Astrocyte (in vitro differentiated cells and primary cell): ENCODE results near the gene QPCT. TPM values are rescaled to one million over a fixed set of nuclear protein-coding genes. Genes with fewer than 3 reads are reported as not detected.
A peak's percentile ranks its signal among the peaks of the same experiment; 100 is the strongest.

ENCODE experiments used
- DNase-seq: peaks from one replicate; pipeline ENCODE4 v3.0.0-alpha.2; 2010; ENCODE audit warnings: low read depth
- FAIRE-seq: peaks from 2 replicates; lab custom pipeline; 2011; peaks lifted over from hg19 to GRCh38; lab: Jason Lieb, UNC
- H2AFZ ChIP-seq: 2 replicates; pipeline ENCODE4 v1.6.0; 2012; ENCODE audit warnings: low read depth, low read length, inconsistent platforms
- H3K27ac ChIP-seq: 2 replicates; pipeline ENCODE4 v1.5.1; 2011; ENCODE audit warnings: low read depth, low read length, inconsistent platforms
- H3K27me3 ChIP-seq: 2 replicates; pipeline ENCODE4 v1.6.0; 2011; ENCODE audit warnings: low read length, inconsistent platforms; ENCODE audit not compliant: insufficient read depth
- H3K36me3 ChIP-seq: 2 replicates; pipeline ENCODE4 v1.5.1; 2011; ENCODE audit warnings: low read length, inconsistent platforms; ENCODE audit not compliant: insufficient read depth
- H3K4me1 ChIP-seq: 2 replicates; pipeline ENCODE4 v1.5.1; 2011; ENCODE audit warnings: low read length, inconsistent platforms; ENCODE audit not compliant: insufficient read depth
- H3K4me2 ChIP-seq: 2 replicates; pipeline ENCODE4 v1.6.0; 2012; ENCODE audit warnings: low read length, inconsistent platforms
- H3K4me3 ChIP-seq: 2 replicates; pipeline ENCODE4 v1.5.1; 2011; ENCODE audit warnings: low read depth, mild to moderate bottlenecking, low read length, inconsistent platforms; ENCODE audit not compliant: insufficient read depth
- H3K79me2 ChIP-seq: 2 replicates; pipeline ENCODE4 v1.6.0; 2012; ENCODE audit warnings: mild to moderate bottlenecking, low read length, inconsistent platforms; ENCODE audit not compliant: insufficient read depth
- H3K9ac ChIP-seq: 2 replicates; pipeline ENCODE4 v1.6.0; 2012; ENCODE audit warnings: mild to moderate bottlenecking, low read length, inconsistent platforms
- H3K9me3 ChIP-seq: 2 replicates; pipeline ENCODE4 v1.5.1; 2012; ENCODE audit warnings: low read depth, mild to moderate bottlenecking, low read length, inconsistent platforms; ENCODE audit not compliant: insufficient read depth
- H4K20me1 ChIP-seq: 2 replicates; pipeline ENCODE4 v1.6.0; 2012; ENCODE audit warnings: low read length, inconsistent platforms; ENCODE audit not compliant: insufficient read depth
- H3K27ac Mint-ChIP-seq: one replicate; pipeline ENCODE4 v1.8.0; 2021; ENCODE audit warnings: mild to moderate bottlenecking, mixed read lengths; ENCODE audit not compliant: unreplicated experiment
- H3K27me3 Mint-ChIP-seq: one replicate; pipeline ENCODE4 v1.8.0; 2021; ENCODE audit warnings: low read depth, mixed read lengths; ENCODE audit not compliant: unreplicated experiment
- H3K36me3 Mint-ChIP-seq: one replicate; pipeline ENCODE4 v1.8.0; 2021; ENCODE audit warnings: low read depth, mixed read lengths; ENCODE audit not compliant: unreplicated experiment
- H3K4me1 Mint-ChIP-seq: one replicate; pipeline ENCODE4 v1.8.0; 2021; ENCODE audit warnings: low read depth, mixed read lengths; ENCODE audit not compliant: unreplicated experiment
- H3K4me3 Mint-ChIP-seq: one replicate; pipeline ENCODE4 v1.8.0; 2021; ENCODE audit warnings: mild to moderate bottlenecking, moderate library complexity, mixed read lengths; ENCODE audit not compliant: unreplicated experiment
- H3K9me3 Mint-ChIP-seq: one replicate; pipeline ENCODE4 v1.8.0; 2021; ENCODE audit warnings: mild to moderate bottlenecking, mixed read lengths; ENCODE audit not compliant: unreplicated experiment
- EZH2 ChIP-seq: IDR thresholded peaks from 2 replicates; pipeline ENCODE4 v1.6.1; 2012; ENCODE audit warnings: mild to moderate bottlenecking, low read length, inconsistent platforms; ENCODE audit not compliant: insufficient read depth
- total RNA-seq: library from RNA; stranded (reverse); gene quantifications from 2 replicates; pipeline ENCODE4 v1.2.1, GENCODE V29; 2021
- TF ChIP-seq, protein P1 (sequence below): IDR thresholded peaks from 2 replicates; pipeline ENCODE4 v1.5.1; 2011; ENCODE audit warnings: low read depth, mild to moderate bottlenecking, inconsistent platforms, low read length, moderate library complexity; ENCODE audit not compliant: insufficient read depth

Gene QPCT
- total RNA-seq, 1 donor from 2014 or later: 23.1 TPM

DNA sequence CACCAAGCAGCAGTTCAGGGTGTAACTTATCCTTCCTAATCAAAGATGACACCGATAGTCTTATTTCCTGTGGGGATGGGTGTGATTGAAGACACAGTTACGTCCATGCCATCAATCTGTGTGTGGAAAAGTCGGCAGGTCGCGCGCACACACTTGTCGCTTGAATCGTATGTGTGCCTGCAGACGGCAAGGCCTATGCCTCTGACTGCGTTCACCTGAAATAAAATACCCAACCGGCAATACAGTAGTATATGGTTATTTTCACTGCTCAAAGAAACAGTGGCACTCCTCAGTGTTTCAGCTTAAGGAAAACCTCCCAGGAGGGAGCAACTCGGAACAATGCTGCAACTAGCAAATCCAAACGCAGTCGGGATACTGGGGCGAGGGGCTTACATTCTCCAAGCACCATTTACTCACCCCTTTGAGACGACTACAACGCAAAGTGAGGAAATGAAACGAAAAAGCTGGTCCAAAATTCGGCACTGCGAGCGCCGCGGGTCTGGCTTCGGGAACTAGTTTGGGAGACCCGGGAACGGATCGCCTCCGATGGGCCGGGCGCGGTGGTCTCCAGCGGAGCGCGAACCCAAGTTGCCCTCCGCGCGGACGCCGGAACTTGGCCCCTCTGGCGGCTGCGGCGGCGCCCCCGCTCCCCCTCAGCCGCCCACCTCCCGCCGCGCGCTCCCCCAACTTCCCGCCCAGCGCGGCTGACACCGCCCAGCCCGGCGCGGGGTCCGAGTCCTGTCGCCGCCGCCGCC, 20.5 kb upstream of the QPCT start:
- Histone ChIP-seq H3K4me3 (peak overlapping the region; percentile 94), H3K79me2 (peaks cover 53% of the 10 kb centered on the region), H3K4me2 (peak overlapping the region; percentile 92), H3K27me3 (no peaks in the 10 kb centered on the region), H3K4me1 (peaks cover 4% of the 10 kb centered on the region), H3K27ac (peak overlapping the region; percentile 75), H3K9me3 (no peaks in the 10 kb centered on the region), H2AFZ (peak overlapping the region; percentile 53), H3K9ac (peak overlapping the region; percentile 90), H4K20me1 (peaks cover 28% of the 10 kb centered on the region), H3K36me3 (no peaks in the 10 kb centered on the region)
- H3K9me3 Mint-ChIP-seq: no peaks in the 10 kb centered on the region
- H3K4me3 Mint-ChIP-seq: peak overlapping the region; percentile 99
- H3K27ac Mint-ChIP-seq: peak overlapping the region; percentile 97
- H3K4me1 Mint-ChIP-seq: peaks cover 24% of the 10 kb centered on the region
- FAIRE-seq (no peak), DNase-seq (peak; percentile 17)
- TF ChIP-seq EZH2: no peak
- TF ChIP-seq, protein P1, sequence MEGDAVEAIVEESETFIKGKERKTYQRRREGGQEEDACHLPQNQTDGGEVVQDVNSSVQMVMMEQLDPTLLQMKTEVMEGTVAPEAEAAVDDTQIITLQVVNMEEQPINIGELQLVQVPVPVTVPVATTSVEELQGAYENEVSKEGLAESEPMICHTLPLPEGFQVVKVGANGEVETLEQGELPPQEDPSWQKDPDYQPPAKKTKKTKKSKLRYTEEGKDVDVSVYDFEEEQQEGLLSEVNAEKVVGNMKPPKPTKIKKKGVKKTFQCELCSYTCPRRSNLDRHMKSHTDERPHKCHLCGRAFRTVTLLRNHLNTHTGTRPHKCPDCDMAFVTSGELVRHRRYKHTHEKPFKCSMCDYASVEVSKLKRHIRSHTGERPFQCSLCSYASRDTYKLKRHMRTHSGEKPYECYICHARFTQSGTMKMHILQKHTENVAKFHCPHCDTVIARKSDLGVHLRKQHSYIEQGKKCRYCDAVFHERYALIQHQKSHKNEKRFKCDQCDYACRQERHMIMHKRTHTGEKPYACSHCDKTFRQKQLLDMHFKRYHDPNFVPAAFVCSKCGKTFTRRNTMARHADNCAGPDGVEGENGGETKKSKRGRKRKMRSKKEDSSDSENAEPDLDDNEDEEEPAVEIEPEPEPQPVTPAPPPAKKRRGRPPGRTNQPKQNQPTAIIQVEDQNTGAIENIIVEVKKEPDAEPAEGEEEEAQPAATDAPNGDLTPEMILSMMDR: no peak
- no peaks in the 10 kb centered on the region for H3K27me3 Mint-ChIP-seq
- no peaks in the 10 kb centered on the region for H3K36me3 Mint-ChIP-seq

DNA sequence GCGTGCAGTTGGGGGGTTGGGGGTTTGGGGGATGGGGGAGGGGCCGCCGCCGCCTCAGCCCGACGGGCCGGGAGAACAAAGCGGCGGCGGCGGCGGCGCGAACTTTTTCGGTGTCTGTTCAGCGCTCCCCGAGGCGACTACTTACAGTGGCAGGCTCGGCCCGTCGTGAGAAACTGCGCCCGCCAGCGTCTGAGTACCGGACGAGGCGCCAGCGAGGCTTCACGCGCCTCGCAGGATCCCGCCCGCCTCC, 20.0 kb upstream of the QPCT start:
- Mint-ChIP-seq H3K9me3 (no peaks in the 10 kb centered on the region), H3K27me3 (no peaks in the 10 kb centered on the region), H3K4me3 (no peak overlapping the region), H3K36me3 (no peaks in the 10 kb centered on the region), H3K27ac (no peak overlapping the region), H3K4me1 (peaks cover 22% of the 10 kb centered on the region)
- Histone ChIP-seq H3K4me3 (peak overlapping the region; percentile 94), H2AFZ (no peak overlapping the region), H3K36me3 (no peaks in the 10 kb centered on the region), H3K4me1 (peaks cover 4% of the 10 kb centered on the region), H3K27ac (peak overlapping the region; percentile 75), H3K27me3 (no peaks in the 10 kb centered on the region), H3K9ac (peak overlapping the region; percentile 90), H4K20me1 (peaks cover 25% of the 10 kb centered on the region), H3K9me3 (no peaks in the 10 kb centered on the region), H3K79me2 (peaks cover 48% of the 10 kb centered on the region), H3K4me2 (peak overlapping the region; percentile 89)
- TF ChIP-seq, protein P1: no peak
- no peak for TF ChIP-seq EZH2
- DNase-seq: peak; percentile 43
- no peak for FAIRE-seq
